Vagina (tissue), 2 donors: Measurements from ENCODE around the gene NKAIN2.

Experiments
- POLR2A ChIP-seq, 2 donors: fragments of 450-650 bp; IDR thresholded peaks; one replicate each; pipeline ENCODE4 v1.6.1; 2017; ENCODE audit warnings: antibody characterized with exemption in 2 of 2, mild to moderate bottlenecking in 2 of 2, moderate library complexity in 2 of 2
- POLR2AphosphoS5 ChIP-seq, 2 donors: sonication (generic); formaldehyde crosslinking; IDR thresholded peaks; one replicate each; pipeline ENCODE4 v1.9.0; 2017; ENCODE audit warnings: antibody characterized with exemption in 2 of 2, mild to moderate bottlenecking in 2 of 2, low read depth in 1 of 2; ENCODE audit not compliant: insufficient read depth in 1 of 2
- TF ChIP-seq, protein P1 (sequence below), 3 experiments: fragments of 450-650 bp in 2 of 3; fragments of 200-600 bp in 1 of 3; sonication (generic) in 1 of 3; IDR thresholded peaks; one replicate each; pipeline ENCODE4 v1.5.1; 2017 to 2019; ENCODE audit warnings: antibody characterized with exemption in 3 of 3, mild to moderate bottlenecking in 2 of 3, moderate library complexity in 2 of 3

DNA sequence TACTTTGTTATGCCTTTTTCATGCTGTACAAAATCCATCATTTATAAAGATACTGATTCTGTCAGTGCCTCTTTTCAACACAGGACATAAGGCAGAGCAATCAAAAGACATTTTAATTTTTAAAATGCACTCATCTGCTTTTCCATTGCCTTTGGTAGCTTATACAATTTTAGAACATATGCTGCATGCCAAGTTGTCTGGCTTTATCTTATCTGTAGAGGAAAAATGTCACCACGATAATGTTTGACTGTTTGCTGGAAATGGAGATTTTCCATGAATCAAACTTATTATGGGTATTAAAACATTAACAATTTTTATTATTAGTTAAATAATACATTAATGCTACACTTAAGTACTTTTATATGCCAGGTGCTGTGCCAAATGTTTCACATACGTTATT, 50.5 kb downstream of the NKAIN2 start:
- TF ChIP-seq POLR2A (IDR thresholded peaks at IDR 0.05) (no peak), POLR2AphosphoS5 (IDR thresholded peaks at IDR 0.05; ENCODE audit: insufficient read depth in 1 of 2, low read depth in 1 of 2) (no peak)
- TF ChIP-seq, protein P1, sequence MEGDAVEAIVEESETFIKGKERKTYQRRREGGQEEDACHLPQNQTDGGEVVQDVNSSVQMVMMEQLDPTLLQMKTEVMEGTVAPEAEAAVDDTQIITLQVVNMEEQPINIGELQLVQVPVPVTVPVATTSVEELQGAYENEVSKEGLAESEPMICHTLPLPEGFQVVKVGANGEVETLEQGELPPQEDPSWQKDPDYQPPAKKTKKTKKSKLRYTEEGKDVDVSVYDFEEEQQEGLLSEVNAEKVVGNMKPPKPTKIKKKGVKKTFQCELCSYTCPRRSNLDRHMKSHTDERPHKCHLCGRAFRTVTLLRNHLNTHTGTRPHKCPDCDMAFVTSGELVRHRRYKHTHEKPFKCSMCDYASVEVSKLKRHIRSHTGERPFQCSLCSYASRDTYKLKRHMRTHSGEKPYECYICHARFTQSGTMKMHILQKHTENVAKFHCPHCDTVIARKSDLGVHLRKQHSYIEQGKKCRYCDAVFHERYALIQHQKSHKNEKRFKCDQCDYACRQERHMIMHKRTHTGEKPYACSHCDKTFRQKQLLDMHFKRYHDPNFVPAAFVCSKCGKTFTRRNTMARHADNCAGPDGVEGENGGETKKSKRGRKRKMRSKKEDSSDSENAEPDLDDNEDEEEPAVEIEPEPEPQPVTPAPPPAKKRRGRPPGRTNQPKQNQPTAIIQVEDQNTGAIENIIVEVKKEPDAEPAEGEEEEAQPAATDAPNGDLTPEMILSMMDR (IDR thresholded peaks at IDR 0.05): no peak
